Epithelial cell of proximal tubule (primary cell): ENCODE results near the gene DENND6B. TPM values are rescaled to one million over a fixed set of nuclear protein-coding genes. Genes with fewer than 3 reads are reported as not detected.

Source experiments
- DNase-seq: peaks from one replicate; pipeline ENCODE4 v3.0.0-alpha.2; 2011; ENCODE audit warnings: low read depth
- H3K4me3 ChIP-seq: 2 replicates; pipeline ENCODE4 v1.5.1; 2011; ENCODE audit warnings: low read depth, mild to moderate bottlenecking, low read length
- total RNA-seq: library from RNA; depleted of rRNA; stranded (reverse); fragments of >200 nt; gene quantifications from 2 replicates; pipeline ENCODE4 v1.2.3, GENCODE V29; 2015
- TF ChIP-seq, protein P1 (sequence below): conservative IDR thresholded peaks from 2 replicates; pipeline ENCODE4 v1.5.1; 2012; ENCODE audit warnings: low read depth, mild to moderate bottlenecking, low read length

Gene DENND6B
- total RNA-seq, 1 donor from 2014 or later: 4.4 TPM

DNA sequence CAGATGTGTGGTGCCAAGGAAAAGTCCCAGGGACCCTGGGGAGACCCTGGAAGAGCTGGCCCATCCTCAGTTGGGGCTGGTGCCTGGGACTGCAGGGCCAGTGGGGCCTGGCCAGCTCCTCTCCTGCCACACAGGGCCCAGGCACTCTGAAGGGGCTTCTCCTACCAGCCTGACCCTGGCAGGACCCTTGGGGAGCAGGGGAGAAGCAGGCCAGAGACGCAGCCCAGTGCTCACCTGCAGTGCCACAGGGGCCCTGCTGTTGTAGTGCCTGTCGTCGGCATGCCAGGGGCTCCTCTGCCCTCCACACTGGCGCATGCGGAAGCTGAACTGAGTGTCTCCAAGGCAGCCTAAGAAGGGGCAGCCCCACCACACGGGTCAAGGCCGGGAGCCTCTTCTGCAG lies 9.1 kb downstream of the DENND6B start:
- TF ChIP-seq, protein P1, sequence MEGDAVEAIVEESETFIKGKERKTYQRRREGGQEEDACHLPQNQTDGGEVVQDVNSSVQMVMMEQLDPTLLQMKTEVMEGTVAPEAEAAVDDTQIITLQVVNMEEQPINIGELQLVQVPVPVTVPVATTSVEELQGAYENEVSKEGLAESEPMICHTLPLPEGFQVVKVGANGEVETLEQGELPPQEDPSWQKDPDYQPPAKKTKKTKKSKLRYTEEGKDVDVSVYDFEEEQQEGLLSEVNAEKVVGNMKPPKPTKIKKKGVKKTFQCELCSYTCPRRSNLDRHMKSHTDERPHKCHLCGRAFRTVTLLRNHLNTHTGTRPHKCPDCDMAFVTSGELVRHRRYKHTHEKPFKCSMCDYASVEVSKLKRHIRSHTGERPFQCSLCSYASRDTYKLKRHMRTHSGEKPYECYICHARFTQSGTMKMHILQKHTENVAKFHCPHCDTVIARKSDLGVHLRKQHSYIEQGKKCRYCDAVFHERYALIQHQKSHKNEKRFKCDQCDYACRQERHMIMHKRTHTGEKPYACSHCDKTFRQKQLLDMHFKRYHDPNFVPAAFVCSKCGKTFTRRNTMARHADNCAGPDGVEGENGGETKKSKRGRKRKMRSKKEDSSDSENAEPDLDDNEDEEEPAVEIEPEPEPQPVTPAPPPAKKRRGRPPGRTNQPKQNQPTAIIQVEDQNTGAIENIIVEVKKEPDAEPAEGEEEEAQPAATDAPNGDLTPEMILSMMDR: no peak

DNA sequence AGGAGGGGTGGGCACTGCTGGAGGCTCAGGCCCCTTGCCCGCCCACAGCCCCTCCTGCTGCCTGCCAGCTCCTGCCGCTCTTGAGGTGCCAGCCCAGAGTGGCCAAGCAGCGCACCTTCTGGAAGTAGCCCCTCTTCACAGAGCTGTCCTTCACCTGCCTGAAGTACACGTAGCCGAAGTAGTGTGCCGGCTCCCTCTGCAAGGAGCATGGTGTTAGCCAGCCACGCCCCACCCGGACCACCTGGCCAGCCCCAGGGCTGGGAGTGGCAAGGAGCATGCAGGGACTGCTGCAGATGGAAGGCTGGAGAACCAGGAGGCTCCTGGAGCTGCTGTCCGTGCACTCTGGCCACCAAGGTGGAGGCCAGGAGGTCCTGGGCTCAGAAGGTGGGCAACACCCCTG lies 9.6 kb downstream of the DENND6B start:
- DNase-seq: no peak
- TF ChIP-seq, protein P1: no peak
- no peak overlapping the region for H3K4me3 ChIP-seq

More for the DNA sequence above, 9.1 kb downstream of the DENND6B start:
- no peak for DNase-seq
- H3K4me3 ChIP-seq: no peak overlapping the region

DNA sequence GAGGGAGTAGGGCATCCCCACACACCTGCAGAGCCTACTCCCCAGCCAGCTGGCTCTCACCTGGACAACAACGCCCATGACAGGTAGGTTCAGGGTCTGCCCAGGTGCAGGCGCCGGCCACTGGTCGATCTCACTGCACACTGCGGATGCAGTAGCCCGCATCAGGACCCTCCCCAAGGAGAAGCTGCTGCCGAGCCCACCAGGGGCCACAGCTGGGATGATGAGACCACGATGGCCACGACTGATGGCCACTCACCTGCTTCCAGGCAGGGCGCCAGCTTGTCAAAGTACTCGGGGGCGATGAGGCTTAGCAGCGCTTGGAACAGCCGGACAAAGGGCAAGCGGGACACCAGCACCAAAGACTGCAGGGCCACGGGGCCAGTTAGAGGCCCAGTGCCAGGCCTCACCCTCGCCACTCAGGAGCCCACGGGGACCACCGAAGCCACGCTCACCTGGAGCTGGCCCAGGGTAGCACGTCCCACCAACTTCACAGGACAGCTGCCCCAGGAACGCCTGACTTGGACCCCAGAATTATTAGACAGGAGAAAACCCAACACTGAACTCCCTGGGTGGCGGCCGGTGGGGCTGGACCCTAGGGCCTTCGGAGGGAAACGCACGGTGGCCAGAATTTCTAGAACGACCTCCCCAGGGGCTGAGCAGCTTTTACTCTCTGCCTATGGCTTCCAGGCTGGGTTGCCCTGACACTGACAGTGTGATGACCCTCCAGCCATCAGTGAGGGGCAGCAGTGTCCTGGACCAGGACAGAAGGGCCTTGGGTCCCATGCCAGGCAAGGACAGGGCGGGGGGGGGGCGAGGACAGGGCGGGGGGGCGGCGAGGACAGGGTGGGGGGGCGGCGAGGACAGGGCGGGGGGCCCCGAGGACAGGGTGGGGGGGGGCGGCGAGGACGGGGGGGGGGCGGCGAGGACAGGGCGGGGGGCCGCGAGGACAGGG lies 10.4 kb downstream of the DENND6B start:
- TF ChIP-seq, protein P1: no peak
- H3K4me3 ChIP-seq: no peak overlapping the region
- DNase-seq: no peak

DNA sequence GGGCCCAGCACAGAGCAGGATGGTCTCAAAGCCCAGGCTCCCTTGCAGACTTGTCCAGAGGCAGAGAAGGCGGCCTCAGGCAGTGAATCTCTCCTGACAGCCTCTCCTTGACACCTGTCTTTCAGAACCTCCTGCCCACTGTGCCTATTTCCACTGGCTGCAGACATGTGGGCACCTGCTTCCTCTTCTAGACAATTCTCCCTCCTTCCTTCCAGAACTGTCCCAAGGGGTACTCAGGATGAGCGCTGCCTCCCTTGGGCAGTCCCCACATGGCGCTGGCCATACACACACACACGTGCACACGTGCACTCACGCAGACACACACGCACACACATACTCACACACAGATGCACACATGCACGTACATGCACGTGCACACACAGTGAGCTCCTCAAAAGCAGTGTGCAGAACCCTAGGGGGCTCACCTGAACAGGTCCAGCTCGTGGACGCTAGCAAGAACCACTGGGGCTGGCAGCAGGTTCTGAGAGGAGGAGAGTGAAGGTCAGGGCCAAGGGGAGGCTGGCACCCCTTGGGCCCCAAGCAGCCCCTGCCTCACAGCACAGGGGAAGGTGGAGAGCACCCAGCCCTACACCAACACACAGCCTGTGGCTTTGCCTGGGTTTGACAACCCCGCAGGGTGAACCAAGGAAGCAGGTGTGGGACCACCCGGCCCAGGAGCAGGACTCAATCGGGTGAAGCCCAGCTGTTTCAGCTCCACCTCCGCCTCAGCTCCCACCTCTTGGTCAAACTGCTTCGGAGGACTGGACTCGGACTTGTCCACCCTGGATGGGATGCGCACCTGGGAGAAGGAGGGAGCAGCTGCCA lies 11.3 kb downstream of the DENND6B start:
- no peak overlapping the region for H3K4me3 ChIP-seq
- TF ChIP-seq, protein P1: no peak
- no peak for DNase-seq

DNA sequence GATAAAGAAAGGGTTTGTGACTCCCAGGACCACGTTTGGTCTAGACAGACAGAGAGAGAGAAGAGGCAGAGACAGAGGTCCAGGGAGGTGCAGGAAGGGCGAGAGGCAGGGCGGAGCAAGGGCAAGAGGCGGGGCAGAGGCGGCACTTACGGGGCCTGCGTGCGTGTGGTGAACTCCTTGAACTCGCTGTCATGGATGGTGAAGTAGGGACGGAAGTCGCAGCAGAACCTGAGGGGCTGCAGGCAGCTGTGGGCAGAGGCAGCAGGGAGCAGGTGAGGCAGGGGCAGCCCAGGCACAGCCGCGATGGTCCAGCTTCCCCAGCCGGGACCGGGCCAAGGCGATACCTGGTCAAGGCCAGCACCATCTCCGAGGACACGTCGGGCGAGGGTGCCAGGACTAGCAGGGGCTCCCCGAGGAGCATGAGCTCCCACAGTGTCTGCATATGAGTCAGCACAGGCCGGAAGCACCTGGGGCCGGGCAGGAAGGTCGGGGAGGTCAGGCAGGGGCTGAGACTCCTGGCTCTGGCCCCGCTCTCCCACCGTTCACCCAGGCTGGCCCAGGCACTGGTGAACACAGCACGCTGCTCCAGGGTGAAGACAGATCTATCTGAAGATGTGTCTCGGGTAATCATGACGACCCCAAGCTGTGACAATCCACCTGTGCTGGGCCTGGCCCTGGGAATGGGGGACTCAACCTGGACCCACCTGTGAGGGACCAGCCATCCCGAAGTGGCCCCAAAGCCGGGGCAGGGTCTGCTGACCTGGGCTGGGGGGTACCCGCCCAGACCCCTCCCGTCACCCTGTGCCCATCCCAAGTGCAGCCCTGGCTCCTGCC lies 12.1 kb downstream of the DENND6B start:
- H3K4me3 ChIP-seq: peak overlapping the region; percentile 24
- no peak for DNase-seq
- TF ChIP-seq, protein P1: no peak

DNA sequence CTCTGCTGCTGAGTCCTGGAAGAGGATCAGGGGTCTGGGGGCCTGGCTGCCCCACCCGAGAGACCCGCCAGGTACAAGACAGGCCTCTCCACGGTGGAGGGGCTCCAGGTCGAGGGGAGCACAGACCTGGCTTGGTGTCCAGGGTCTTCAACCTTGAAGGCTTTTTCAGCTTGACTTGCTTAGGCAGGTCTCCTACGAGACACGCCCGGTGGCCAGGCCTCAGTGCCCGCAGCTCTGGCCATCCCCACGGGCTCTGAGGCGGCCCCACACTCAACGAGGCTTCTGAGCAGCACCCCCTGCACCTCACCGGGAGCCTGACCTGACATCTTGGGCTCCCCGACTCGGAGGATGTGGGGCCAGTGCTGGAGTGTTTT lies 12.7 kb downstream of the DENND6B start:
- no peak for DNase-seq
- TF ChIP-seq, protein P1: no peak
- peak overlapping the region; percentile 24 for H3K4me3 ChIP-seq
